ENCODE data around the gene UBE2L3.
A peak's percentile ranks its signal among the peaks of the same experiment; 100 is the strongest.

The UBE2L3 gene

GRCh38 chr22:21650280-21650679, 82.8 kb downstream of the UBE2L3 start:
- H3K27me3 ChIP-seq (ENCODE audit: control insufficient read depth, insufficient read depth, low read length, poor library complexity, severe bottlenecking) = no peaks in the 10 kb centered on the region
- no peak overlapping the region for H3K4me3 ChIP-seq (ENCODE audit: insufficient read depth, low read depth, low read length)
- H3K9me3 ChIP-seq (ENCODE audit: control insufficient read depth, low read length) = no peaks in the 10 kb centered on the region
- H3K36me3 ChIP-seq (ENCODE audit: control insufficient read depth, insufficient read depth, low read length) = peaks cover 16% of the 10 kb centered on the region
- 88 to 93% methylated on average over 7 of the region's 7 CpGs for WGBS, 2 experiments
- no peak overlapping the region for H3K27ac ChIP-seq (ENCODE audit: insufficient read depth, low read depth, low read length, poor library complexity, severe bottlenecking)
- H3K4me1 ChIP-seq (ENCODE audit: control insufficient read depth, insufficient read depth, low read length) = peaks cover 16% of the 10 kb centered on the region

DNA sequence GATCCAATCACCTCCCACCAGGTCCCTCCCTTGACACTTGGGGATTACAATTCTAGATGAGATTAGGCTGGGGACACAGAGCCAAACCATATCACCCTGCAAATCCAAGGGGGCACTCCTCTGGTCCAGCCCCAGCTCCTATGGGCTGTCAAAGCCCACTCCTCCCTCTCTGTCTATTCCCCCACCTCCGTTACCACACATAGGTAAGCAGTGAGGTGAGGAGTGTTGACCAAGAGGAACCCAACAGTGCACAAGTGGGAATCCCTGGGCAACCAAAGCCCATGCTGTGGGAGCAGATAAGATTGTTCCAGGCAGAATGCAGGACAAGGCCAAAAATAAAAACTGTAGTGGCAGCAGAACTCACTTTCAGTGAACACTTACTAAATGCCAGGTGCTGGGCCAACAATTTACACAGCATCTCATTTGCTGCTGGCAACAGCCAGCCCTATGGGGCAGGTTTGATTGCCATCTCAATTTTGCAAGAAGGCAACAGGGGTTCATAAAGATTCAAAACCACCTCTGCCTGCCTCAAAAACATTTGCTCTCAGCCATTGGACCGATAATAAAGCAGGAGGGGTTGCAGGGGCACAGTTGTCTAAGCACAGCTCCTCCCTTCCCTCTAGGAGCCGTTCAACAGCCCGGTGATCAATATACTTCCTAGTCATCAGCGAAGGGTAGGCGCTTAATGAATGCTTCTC, 83.5 kb downstream of the UBE2L3 start:
- Histone ChIP-seq H3K4me3 (ENCODE audit: insufficient read depth, low read depth, low read length) (peak overlapping the region; percentile 92), H3K27ac (ENCODE audit: insufficient read depth, low read depth, low read length, poor library complexity, severe bottlenecking) (peak overlapping the region; percentile 90), H3K27me3 (ENCODE audit: control insufficient read depth, insufficient read depth, low read length, poor library complexity, severe bottlenecking) (no peaks in the 10 kb centered on the region), H3K4me1 (ENCODE audit: control insufficient read depth, insufficient read depth, low read length) (peaks cover 16% of the 10 kb centered on the region), H3K36me3 (ENCODE audit: control insufficient read depth, insufficient read depth, low read length) (peaks cover 16% of the 10 kb centered on the region), H3K9me3 (ENCODE audit: control insufficient read depth, low read length) (no peaks in the 10 kb centered on the region)
- 8 to 14% methylated on average over 6 of the region's 6 CpGs for WGBS, 2 experiments

GRCh38 chr22:21651521-21652009, 84.1 kb downstream of the UBE2L3 start:
- no peaks in the 10 kb centered on the region for H3K27me3 ChIP-seq (ENCODE audit: control insufficient read depth, insufficient read depth, low read length, poor library complexity, severe bottlenecking)
- peak overlapping the region; percentile 90 for H3K27ac ChIP-seq (ENCODE audit: insufficient read depth, low read depth, low read length, poor library complexity, severe bottlenecking)
- H3K9me3 ChIP-seq (ENCODE audit: control insufficient read depth, low read length) = no peaks in the 10 kb centered on the region
- WGBS, 2 experiments = 0 to 1% methylated on average over 29 of the region's 29 CpGs
- H3K4me1 ChIP-seq (ENCODE audit: control insufficient read depth, insufficient read depth, low read length) = peaks cover 16% of the 10 kb centered on the region
- peaks cover 16% of the 10 kb centered on the region for H3K36me3 ChIP-seq (ENCODE audit: control insufficient read depth, insufficient read depth, low read length)
- H3K4me3 ChIP-seq (ENCODE audit: insufficient read depth, low read depth, low read length) = peak overlapping the region; percentile 92

- Histone ChIP-seq H3K36me3 (ENCODE audit: control insufficient read depth, insufficient read depth, low read length) (peaks cover 16% of the 10 kb centered on the region), H3K9me3 (ENCODE audit: control insufficient read depth, low read length) (no peaks in the 10 kb centered on the region), H3K4me3 (ENCODE audit: insufficient read depth, low read depth, low read length) (peak overlapping the region; percentile 92), H3K4me1 (ENCODE audit: control insufficient read depth, insufficient read depth, low read length) (peaks cover 14% of the 10 kb centered on the region), H3K27ac (ENCODE audit: insufficient read depth, low read depth, low read length, poor library complexity, severe bottlenecking) (peak overlapping the region; percentile 90), H3K27me3 (ENCODE audit: control insufficient read depth, insufficient read depth, low read length, poor library complexity, severe bottlenecking) (no peaks in the 10 kb centered on the region)
- WGBS, 2 experiments = 0% methylated on average over 44 of the region's 44 CpGs
Observed at GRCh38 chr22:21652010-21652546, 84.6 kb downstream of the UBE2L3 start.

DNA sequence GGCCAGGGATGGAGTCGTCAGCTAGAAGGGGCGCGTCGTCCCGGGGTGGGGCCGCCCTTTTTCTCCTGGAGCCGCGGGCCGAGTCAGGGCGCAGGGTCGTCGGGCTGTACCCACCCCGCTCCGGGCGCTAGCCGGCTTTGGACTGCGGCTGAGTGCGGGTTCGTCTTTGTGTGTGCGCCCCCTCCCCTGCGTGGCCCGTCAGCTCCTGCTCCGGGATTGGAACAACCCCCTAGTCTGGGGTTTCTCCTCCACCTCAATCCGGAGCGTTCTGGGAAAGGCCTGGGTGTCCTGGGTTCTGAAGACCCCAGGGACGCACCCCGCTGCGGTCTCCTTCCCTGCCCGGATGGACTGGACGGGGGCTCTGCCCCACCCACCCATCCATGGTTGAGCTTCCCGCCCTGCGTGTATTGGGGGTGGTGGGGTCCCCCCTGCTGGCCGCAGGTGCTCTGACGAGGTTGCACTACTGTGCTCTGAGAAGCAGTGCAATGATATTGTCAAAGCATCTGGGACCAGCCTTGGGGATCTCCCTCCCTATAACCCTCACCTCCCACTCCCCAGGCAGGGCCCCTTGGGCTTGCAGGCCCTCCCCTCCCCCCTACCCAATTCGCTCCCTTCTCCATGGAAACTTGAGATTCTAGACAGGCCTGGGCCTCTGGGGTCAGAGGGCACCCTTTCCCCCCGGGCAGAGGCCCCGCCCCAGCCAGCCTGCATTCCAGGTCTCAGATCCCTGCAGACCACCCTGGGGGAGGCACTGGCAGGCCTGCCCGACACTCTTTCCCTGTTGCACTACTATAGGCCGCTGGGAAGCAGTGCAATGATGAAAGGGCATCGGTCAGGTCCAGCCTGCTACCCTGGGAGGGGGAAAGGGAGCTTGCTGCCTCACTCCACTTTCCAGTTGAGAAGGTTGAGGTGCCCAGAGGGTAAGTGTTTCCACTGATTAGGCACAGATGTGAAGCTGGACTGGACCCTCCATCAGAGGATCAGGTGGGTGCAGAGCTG, 85.3 kb downstream of the UBE2L3 start:
- Histone ChIP-seq H3K9me3 (ENCODE audit: control insufficient read depth, low read length) (no peaks in the 10 kb centered on the region), H3K27ac (ENCODE audit: insufficient read depth, low read depth, low read length, poor library complexity, severe bottlenecking) (peak overlapping the region; percentile 74), H3K36me3 (ENCODE audit: control insufficient read depth, insufficient read depth, low read length) (peaks cover 16% of the 10 kb centered on the region), H3K4me3 (ENCODE audit: insufficient read depth, low read depth, low read length) (peak overlapping the region; percentile 92), H3K27me3 (ENCODE audit: control insufficient read depth, insufficient read depth, low read length, poor library complexity, severe bottlenecking) (no peaks in the 10 kb centered on the region), H3K4me1 (ENCODE audit: control insufficient read depth, insufficient read depth, low read length) (peaks cover 13% of the 10 kb centered on the region)
- WGBS, 2 experiments = 1% methylated on average over 40 of the region's 40 CpGs

DNA sequence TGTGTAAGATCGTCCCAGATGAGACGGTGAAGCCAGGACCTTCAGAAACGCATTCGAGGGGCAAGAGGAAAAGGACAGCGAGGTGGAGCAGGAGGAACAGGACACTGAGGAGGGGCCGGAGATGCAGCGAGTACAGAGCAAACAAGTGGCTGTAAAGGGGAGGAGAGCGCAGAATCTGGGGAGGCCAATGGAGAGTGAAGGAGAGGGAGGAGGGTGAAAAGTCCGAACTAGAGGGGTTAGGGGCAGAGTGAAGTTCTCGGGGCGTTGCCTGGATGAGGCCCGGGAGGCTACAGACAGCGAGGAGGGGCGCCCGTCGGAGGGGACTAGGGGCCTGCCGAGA, 89.5 kb downstream of the UBE2L3 start:
- Histone ChIP-seq H3K27ac (ENCODE audit: insufficient read depth, low read depth, low read length, poor library complexity, severe bottlenecking) (peak overlapping the region; percentile 56), H3K4me1 (ENCODE audit: control insufficient read depth, insufficient read depth, low read length) (peaks cover 11% of the 10 kb centered on the region), H3K36me3 (ENCODE audit: control insufficient read depth, insufficient read depth, low read length) (peaks cover 16% of the 10 kb centered on the region), H3K4me3 (ENCODE audit: insufficient read depth, low read depth, low read length) (peak overlapping the region; percentile 51), H3K27me3 (ENCODE audit: control insufficient read depth, insufficient read depth, low read length, poor library complexity, severe bottlenecking) (no peaks in the 10 kb centered on the region), H3K9me3 (ENCODE audit: control insufficient read depth, low read length) (no peaks in the 10 kb centered on the region)
- 29 to 34% methylated on average over 17 of the region's 17 CpGs for WGBS, 2 experiments

GRCh38 chr22:21657360-21658032, 90.0 kb downstream of the UBE2L3 start:
- H3K27ac ChIP-seq (ENCODE audit: insufficient read depth, low read depth, low read length, poor library complexity, severe bottlenecking) = peak overlapping the region; percentile 84
- peaks cover 11% of the 10 kb centered on the region for H3K4me1 ChIP-seq (ENCODE audit: control insufficient read depth, insufficient read depth, low read length)
- peak overlapping the region; percentile 51 for H3K4me3 ChIP-seq (ENCODE audit: insufficient read depth, low read depth, low read length)
- no peaks in the 10 kb centered on the region for H3K27me3 ChIP-seq (ENCODE audit: control insufficient read depth, insufficient read depth, low read length, poor library complexity, severe bottlenecking)
- 1% methylated on average over 79 of the region's 79 CpGs for WGBS, 2 experiments
- H3K36me3 ChIP-seq (ENCODE audit: control insufficient read depth, insufficient read depth, low read length) = peaks cover 16% of the 10 kb centered on the region
- no peaks in the 10 kb centered on the region for H3K9me3 ChIP-seq (ENCODE audit: control insufficient read depth, low read length)

DNA sequence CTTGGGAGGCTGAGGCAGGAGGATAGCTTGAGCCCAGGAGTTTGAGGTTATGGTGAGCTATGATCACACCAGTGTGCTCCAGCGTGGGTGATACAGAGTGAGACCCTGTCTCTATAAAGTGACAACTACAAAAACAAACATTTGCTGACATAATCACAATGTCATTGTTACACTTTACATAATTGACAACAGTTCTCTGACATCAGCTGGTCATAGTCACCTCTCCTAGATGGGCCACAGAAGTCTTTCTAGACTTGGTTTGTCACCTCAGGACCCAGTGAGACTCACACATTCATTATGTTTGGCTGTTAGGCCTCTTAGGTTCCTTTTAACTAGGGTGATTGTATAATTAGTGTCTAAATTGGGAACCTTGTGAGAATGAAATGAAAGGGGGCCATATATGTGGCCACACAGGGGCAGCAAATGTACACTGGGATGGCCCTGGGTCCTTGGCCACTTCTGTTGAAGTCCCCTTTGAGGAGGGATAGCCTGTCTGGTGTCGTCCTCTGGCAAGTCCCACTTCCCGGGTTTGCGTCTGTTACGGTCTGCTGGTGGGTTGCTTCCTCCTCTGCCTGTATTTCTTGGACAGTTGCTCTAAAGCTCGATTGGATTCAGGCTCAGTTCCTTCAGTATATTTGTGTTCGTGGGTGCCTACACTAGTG, 92.5 kb downstream of the UBE2L3 start:
- Histone ChIP-seq H3K36me3 (ENCODE audit: control insufficient read depth, insufficient read depth, low read length) (peaks cover 1% of the 10 kb centered on the region), H3K4me1 (ENCODE audit: control insufficient read depth, insufficient read depth, low read length) (peaks cover 6% of the 10 kb centered on the region), H3K27ac (ENCODE audit: insufficient read depth, low read depth, low read length, poor library complexity, severe bottlenecking) (no peak overlapping the region), H3K27me3 (ENCODE audit: control insufficient read depth, insufficient read depth, low read length, poor library complexity, severe bottlenecking) (no peaks in the 10 kb centered on the region), H3K9me3 (ENCODE audit: control insufficient read depth, low read length) (no peaks in the 10 kb centered on the region), H3K4me3 (ENCODE audit: insufficient read depth, low read depth, low read length) (no peak overlapping the region)
- 91 to 92% methylated on average over 7 of the region's 7 CpGs for WGBS, 2 experiments

DNA sequence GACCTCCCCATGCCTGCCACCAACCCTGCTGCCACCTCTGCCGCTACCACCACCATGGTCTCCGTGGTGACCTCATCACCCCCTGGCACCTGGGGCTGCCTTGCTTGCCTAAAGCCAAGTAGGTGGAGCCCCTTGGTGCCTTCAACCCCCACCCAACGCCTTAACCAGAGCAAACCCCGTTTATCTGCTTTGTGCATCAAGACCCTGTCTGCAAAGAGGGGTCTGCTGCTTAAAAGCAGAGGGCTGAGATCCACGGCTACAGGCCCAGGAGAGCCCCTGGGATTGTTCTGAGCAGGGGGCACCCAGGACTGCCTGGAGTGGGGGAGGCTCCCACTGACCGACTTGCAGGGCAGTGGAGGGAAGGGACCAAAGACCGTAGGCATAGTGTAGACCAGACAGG, 93.4 kb downstream of the UBE2L3 start:
- H3K27me3 ChIP-seq (ENCODE audit: control insufficient read depth, insufficient read depth, low read length, poor library complexity, severe bottlenecking) = no peaks in the 10 kb centered on the region
- H3K36me3 ChIP-seq (ENCODE audit: control insufficient read depth, insufficient read depth, low read length) = no peaks in the 10 kb centered on the region
- H3K4me1 ChIP-seq (ENCODE audit: control insufficient read depth, insufficient read depth, low read length) = peaks cover 6% of the 10 kb centered on the region
- H3K9me3 ChIP-seq (ENCODE audit: control insufficient read depth, low read length) = no peaks in the 10 kb centered on the region
- H3K27ac ChIP-seq (ENCODE audit: insufficient read depth, low read depth, low read length, poor library complexity, severe bottlenecking) = no peak overlapping the region
- WGBS, 2 experiments = 82 to 83% methylated on average over 7 of the region's 7 CpGs
- no peak overlapping the region for H3K4me3 ChIP-seq (ENCODE audit: insufficient read depth, low read depth, low read length)
